Measurements from ENCODE around the gene UBXN1. TPM values are rescaled to one million over a fixed set of nuclear protein-coding genes. Genes with fewer than 3 reads are reported as not detected.
A peak's percentile ranks its signal among the peaks of the same experiment; 100 is the strongest.
"Not testable (repeated sequence)": the region's sequence is repeated elsewhere in the genome, so short reads cannot be mapped to it uniquely, and the experiment has no call there.

Gene UBXN1
- total and polyA plus RNA-seq, 4 donors: 84.1 to 224 (median 136) TPM

DNA sequence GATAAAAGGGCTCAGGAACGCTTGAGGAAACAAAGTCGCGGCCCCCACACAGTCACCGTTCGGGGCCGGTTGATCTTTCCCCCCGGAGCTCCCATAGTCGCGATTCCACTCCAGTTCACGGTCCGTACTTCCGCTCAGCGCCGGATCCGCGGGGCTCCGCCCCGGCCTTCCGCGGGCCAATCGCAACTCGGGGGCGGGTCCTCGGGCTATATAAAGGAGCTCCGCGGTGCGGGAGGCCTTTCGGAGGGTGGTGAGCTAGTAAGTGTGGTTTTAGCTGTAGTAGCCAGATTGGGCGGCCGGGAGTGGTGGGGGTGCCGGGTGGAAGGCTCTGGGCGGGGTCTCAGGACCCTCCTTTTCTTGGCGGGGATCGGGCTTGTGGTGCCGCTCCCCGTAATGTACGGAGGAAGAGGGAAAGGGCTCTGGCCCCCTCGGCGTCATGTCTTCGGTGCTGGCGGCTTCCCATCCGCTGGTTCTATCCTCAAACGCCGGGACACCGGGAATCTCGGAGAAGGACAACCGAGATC lies 13.7 kb downstream of the UBXN1 start, which contains the start of the genes C11orf98 and CSKMT:
C11orf98 (minus strand) TSS at position 136 of the 524 bp plus-strand sequence; CDS start at position 95, 41 bp downstream.
CSKMT (plus strand) TSS at position 238 of the 524 bp plus-strand sequence. CDS start 568 bp downstream, outside the sequence.
- Histone ChIP-seq H3K9me3 (ENCODE audit: control insufficient read depth, low read length) (no peaks in the 10 kb centered on the region), H3K4me1 (ENCODE audit: control insufficient read depth in 1 of 2, insufficient read depth in 2 of 2, low read length in 2 of 2) (peaks cover 2 to 8% of the 10 kb centered on the region in 2 donors), H3K27ac (ENCODE audit: low read depth in 1 of 2, low read length in 2 of 2) (peak within 1 kb of the TSS; percentile 4 to 87), H3K27me3 (ENCODE audit: control insufficient read depth in 1 of 2, insufficient read depth in 2 of 2, low read length in 1 of 2) (no peaks in the 10 kb centered on the region), H3K36me3 (ENCODE audit: control insufficient read depth in 1 of 2, insufficient read depth in 2 of 2, low read length in 1 of 2) (peaks cover 0 to 1% of the 10 kb centered on the region in 2 donors), H3K4me3 (ENCODE audit: low read length in 2 of 2) (peak within 1 kb of the TSS; percentile 56 to 62)
- DNase-seq: peak; percentile 97
- intact Hi-C loops (cut with DNase I): loop anchor here in 1 of 2 donors (5.0 kb wide), 1 partner anchor 63 kb away; the partner anchor contains the start of gene MTA2
- WGBS, 2 donors: 0 to 1% methylated on average over 42 to 47 of the region's 47 CpGs
- peak; percentile 97 for ATAC-seq (ENCODE audit: low FRiP score)

DNA sequence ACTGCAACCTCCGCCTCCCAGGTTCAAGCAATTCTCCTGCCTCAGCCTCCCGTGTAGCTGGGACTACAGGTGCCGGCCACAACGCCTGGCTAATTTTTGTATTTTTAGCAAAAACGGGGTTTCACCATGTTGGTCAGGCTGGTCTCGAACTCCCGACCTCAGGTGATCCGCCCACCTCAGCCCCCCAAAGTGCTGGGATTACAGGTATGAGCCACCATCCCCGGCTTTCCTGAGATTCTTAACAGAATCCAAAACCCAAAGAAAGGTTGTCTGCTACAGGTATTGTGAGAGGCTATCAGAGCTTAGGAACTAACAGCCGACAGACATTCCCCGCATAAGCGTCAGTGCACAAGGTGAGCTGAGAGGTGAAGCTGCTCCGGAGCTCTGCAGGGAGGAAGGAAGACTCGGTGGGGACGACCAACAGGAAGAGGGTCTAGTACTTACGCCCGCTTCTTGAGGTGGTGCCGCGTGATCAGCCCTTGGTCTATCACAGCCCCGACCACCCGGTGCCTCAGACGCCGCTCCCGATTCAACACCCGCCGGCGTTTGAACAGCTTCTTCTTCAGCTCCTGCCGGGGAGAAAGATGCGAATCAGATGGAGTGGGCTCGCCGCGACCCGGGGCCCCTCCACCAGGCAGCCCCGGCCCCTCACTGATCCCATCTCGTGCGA lies 14.3 kb downstream of the UBXN1 start:
- WGBS, 2 donors: 2 to 3% methylated on average over 36 of the region's 36 CpGs
- Histone ChIP-seq H3K27ac (ENCODE audit: low read depth in 1 of 2, low read length in 2 of 2) (peak overlapping the region in 1 of 2 donors; percentile 87), H3K4me1 (ENCODE audit: control insufficient read depth in 1 of 2, insufficient read depth in 2 of 2, low read length in 2 of 2) (peaks cover 2 to 8% of the 10 kb centered on the region in 2 donors), H3K9me3 (ENCODE audit: control insufficient read depth, low read length) (no peaks in the 10 kb centered on the region), H3K27me3 (ENCODE audit: control insufficient read depth in 1 of 2, insufficient read depth in 2 of 2, low read length in 1 of 2) (no peaks in the 10 kb centered on the region), H3K36me3 (ENCODE audit: control insufficient read depth in 1 of 2, insufficient read depth in 2 of 2, low read length in 1 of 2) (peaks cover 0 to 1% of the 10 kb centered on the region in 2 donors), H3K4me3 (ENCODE audit: low read length in 2 of 2) (peak overlapping the region; percentile 56 to 62)
- intact Hi-C loops (cut with DNase I): loop anchor here in 1 of 2 donors (5.0 kb wide), 1 partner anchor 62 kb away; the partner anchor contains the start of gene MTA2
- ATAC-seq (ENCODE audit: low FRiP score) (peak; percentile 39), DNase-seq (no peak)

GRCh38 chr11:62656796-62657429 lies 22.0 kb downstream of the UBXN1 start:
- DNase-seq: no peak
- Histone ChIP-seq H3K4me1 (ENCODE audit: control insufficient read depth in 1 of 2, insufficient read depth in 2 of 2, low read length in 2 of 2) (peaks cover 0 to 4% of the 10 kb centered on the region in 2 donors), H3K9me3 (ENCODE audit: control insufficient read depth, low read length) (no peaks in the 10 kb centered on the region), H3K36me3 (ENCODE audit: control insufficient read depth in 1 of 2, insufficient read depth in 2 of 2, low read length in 1 of 2) (no peaks in the 10 kb centered on the region), H3K4me3 (ENCODE audit: low read length in 2 of 2) (no peak overlapping the region), H3K27ac (ENCODE audit: low read depth in 1 of 2, low read length in 2 of 2) (no peak overlapping the region), H3K27me3 (ENCODE audit: control insufficient read depth in 1 of 2, insufficient read depth in 2 of 2, low read length in 1 of 2) (no peaks in the 10 kb centered on the region)
- no peak for ATAC-seq (ENCODE audit: low FRiP score)
- intact Hi-C loops (cut with DNase I): no loop called here
- WGBS, 2 donors: 66 to 69% methylated on average over 5 of the region's 5 CpGs

DNA sequence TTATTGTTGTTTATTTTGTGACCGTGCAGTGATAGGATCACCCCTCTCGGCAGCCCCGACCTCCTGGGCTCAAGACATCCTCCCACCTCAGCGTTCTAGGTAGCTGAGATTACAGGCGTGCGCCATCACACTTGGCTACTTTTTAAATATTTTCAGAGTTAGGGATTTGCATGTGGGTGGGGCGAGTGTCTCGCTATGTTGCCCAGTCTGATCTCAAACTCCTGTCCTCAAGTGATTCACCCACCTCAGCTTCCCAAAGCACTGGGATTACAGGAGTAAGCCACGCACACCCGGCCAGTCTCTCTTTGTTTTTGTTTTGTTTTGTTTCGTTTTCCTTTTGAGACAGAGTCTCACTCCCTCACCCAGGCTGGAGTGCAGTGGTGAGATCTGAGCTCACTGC lies 24.6 kb downstream of the UBXN1 start:
- no peaks in the 10 kb centered on the region for H3K9me3 ChIP-seq (ENCODE audit: control insufficient read depth, low read length)
- H3K36me3 ChIP-seq (ENCODE audit: control insufficient read depth in 1 of 2, insufficient read depth in 2 of 2, low read length in 1 of 2): no peaks in the 10 kb centered on the region
- 76 to 80% methylated on average over 11 of the region's 11 CpGs for WGBS, 2 donors
- H3K4me1 ChIP-seq (ENCODE audit: control insufficient read depth in 1 of 2, insufficient read depth in 2 of 2, low read length in 2 of 2): peaks cover 0 to 4% of the 10 kb centered on the region in 2 donors
- DNase-seq (no peak), ATAC-seq (ENCODE audit: low FRiP score) (no peak)
- intact Hi-C loops (cut with DNase I): no loop called here
- H3K27me3 ChIP-seq (ENCODE audit: control insufficient read depth in 1 of 2, insufficient read depth in 2 of 2, low read length in 1 of 2): no peaks in the 10 kb centered on the region
- H3K4me3 ChIP-seq (ENCODE audit: low read length in 2 of 2): no peak overlapping the region
- H3K27ac ChIP-seq (ENCODE audit: low read depth in 1 of 2, low read length in 2 of 2): no peak overlapping the region

GRCh38 chr11:62652161-62653006 lies 26.5 kb downstream of the UBXN1 start:
- Histone ChIP-seq H3K27ac (ENCODE audit: low read depth in 1 of 2, low read length in 2 of 2) (peak overlapping the region; percentile 31 to 66), H3K4me1 (ENCODE audit: control insufficient read depth in 1 of 2, insufficient read depth in 2 of 2, low read length in 2 of 2) (peaks cover 0 to 4% of the 10 kb centered on the region in 2 donors), H3K27me3 (ENCODE audit: control insufficient read depth in 1 of 2, insufficient read depth in 2 of 2, low read length in 1 of 2) (no peaks in the 10 kb centered on the region), H3K36me3 (ENCODE audit: control insufficient read depth in 1 of 2, insufficient read depth in 2 of 2, low read length in 1 of 2) (no peaks in the 10 kb centered on the region), H3K4me3 (ENCODE audit: low read length in 2 of 2) (peak overlapping the region; percentile 61 to 62), H3K9me3 (ENCODE audit: control insufficient read depth, low read length) (no peaks in the 10 kb centered on the region)
- ATAC-seq (ENCODE audit: low FRiP score) (peak; percentile 45), DNase-seq (no peak)
- WGBS, 2 donors: 36 to 42% methylated on average over 16 of the region's 16 CpGs
- intact Hi-C loops (cut with DNase I): no loop called here

- intact Hi-C loops (cut with DNase I); ATAC-seq (ENCODE audit: low FRiP score); H3K27me3 ChIP-seq (ENCODE audit: control insufficient read depth in 1 of 2, insufficient read depth in 2 of 2, low read length in 1 of 2); H3K27ac ChIP-seq (ENCODE audit: low read depth in 1 of 2, low read length in 2 of 2); H3K4me3 ChIP-seq (ENCODE audit: low read length in 2 of 2); DNase-seq; H3K9me3 ChIP-seq (ENCODE audit: control insufficient read depth, low read length); H3K4me1 ChIP-seq (ENCODE audit: control insufficient read depth in 1 of 2, insufficient read depth in 2 of 2, low read length in 2 of 2); H3K36me3 ChIP-seq (ENCODE audit: control insufficient read depth in 1 of 2, insufficient read depth in 2 of 2, low read length in 1 of 2): not testable (repeated sequence)
- 95 to 96% methylated on average over 12 of the region's 12 CpGs for WGBS, 2 donors
These were observed 28.6 kb downstream of the UBXN1 start for GRCh38 chr11:62650283-62650682.

DNA sequence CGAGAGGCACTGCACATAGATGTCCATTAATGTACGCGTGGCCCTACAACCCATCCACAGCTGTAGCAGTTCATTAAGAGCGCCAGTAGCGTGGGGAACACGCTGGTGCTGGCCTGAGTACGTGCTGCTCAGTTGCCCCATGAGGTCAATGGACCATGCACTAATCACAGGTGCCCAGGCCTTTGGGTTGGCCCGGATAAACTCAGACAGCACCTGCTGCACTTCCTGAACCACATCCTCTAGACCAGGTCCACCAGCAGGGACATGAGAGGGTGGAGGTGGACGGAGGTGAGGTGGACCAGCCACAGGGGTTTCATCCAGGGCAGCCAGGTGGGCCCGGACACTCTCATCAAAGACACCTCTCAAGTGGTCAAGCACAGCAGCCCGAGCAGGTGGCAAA lies 29.4 kb downstream of the UBXN1 start:
- 89 to 90% methylated on average over 11 of the region's 11 CpGs for WGBS, 2 donors

DNA sequence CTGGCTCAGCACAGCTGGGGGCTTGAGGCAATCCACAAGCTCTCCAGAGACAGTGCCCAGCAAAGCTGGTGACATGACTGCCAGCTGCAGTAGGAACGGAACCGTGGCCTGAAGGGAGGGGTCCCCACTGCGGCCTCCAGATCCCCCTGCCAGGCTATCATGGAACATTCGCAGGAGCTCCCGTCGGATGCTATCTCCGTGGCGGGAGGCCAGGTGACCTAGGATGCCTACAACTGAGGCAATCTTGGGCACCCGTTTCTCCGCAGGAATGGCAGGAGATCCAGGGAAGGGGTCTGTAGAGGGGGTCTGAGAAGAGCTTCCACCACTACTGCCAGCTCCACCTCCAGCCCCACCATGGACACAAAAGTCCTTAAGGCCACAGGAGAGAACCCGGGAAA lies 29.9 kb downstream of the UBXN1 start:
- Histone ChIP-seq H3K9me3 (ENCODE audit: control insufficient read depth, low read length) (no peaks in the 10 kb centered on the region), H3K27ac (ENCODE audit: low read depth in 1 of 2, low read length in 2 of 2) (no peak overlapping the region), H3K4me3 (ENCODE audit: low read length in 2 of 2) (no peak overlapping the region), H3K36me3 (ENCODE audit: control insufficient read depth in 1 of 2, insufficient read depth in 2 of 2, low read length in 1 of 2) (no peaks in the 10 kb centered on the region), H3K27me3 (ENCODE audit: control insufficient read depth in 1 of 2, insufficient read depth in 2 of 2, low read length in 1 of 2) (no peaks in the 10 kb centered on the region), H3K4me1 (ENCODE audit: control insufficient read depth in 1 of 2, insufficient read depth in 2 of 2, low read length in 2 of 2) (peaks cover 0 to 4% of the 10 kb centered on the region in 2 donors)
- WGBS, 2 donors: 86 to 87% methylated on average over 11 of the region's 11 CpGs
- intact Hi-C loops (cut with DNase I): no loop called here
- ATAC-seq (ENCODE audit: low FRiP score) (no peak), DNase-seq (no peak)

More for the DNA sequence above, 29.4 kb downstream of the UBXN1 start:
- Histone ChIP-seq H3K36me3 (ENCODE audit: control insufficient read depth in 1 of 2, insufficient read depth in 2 of 2, low read length in 1 of 2) (no peaks in the 10 kb centered on the region), H3K27me3 (ENCODE audit: control insufficient read depth in 1 of 2, insufficient read depth in 2 of 2, low read length in 1 of 2) (no peaks in the 10 kb centered on the region), H3K9me3 (ENCODE audit: control insufficient read depth, low read length) (no peaks in the 10 kb centered on the region), H3K4me1 (ENCODE audit: control insufficient read depth in 1 of 2, insufficient read depth in 2 of 2, low read length in 2 of 2) (peaks cover 0 to 4% of the 10 kb centered on the region in 2 donors), H3K4me3 (ENCODE audit: low read length in 2 of 2) (no peak overlapping the region), H3K27ac (ENCODE audit: low read depth in 1 of 2, low read length in 2 of 2) (no peak overlapping the region)
- DNase-seq (no peak), ATAC-seq (ENCODE audit: low FRiP score) (no peak)
- intact Hi-C loops (cut with DNase I): no loop called here

Measured in aorta (tissue), 5 donors.